GM19324 (cell line): ENCODE results near the gene SUGT1.
"Not testable (repeated sequence)": the region's sequence is repeated elsewhere in the genome, so short reads cannot be mapped to it uniquely, and the experiment has no call there.

Experiments
- ATAC-seq: cut with Tn5 transposase; IDR thresholded peaks from one replicate; pipeline ENCODE4 v1.9.1; 2021; ENCODE audit warnings: mild to moderate bottlenecking, moderate library complexity; ENCODE audit not compliant: unreplicated experiment, low FRiP score

The SUGT1 gene

DNA sequence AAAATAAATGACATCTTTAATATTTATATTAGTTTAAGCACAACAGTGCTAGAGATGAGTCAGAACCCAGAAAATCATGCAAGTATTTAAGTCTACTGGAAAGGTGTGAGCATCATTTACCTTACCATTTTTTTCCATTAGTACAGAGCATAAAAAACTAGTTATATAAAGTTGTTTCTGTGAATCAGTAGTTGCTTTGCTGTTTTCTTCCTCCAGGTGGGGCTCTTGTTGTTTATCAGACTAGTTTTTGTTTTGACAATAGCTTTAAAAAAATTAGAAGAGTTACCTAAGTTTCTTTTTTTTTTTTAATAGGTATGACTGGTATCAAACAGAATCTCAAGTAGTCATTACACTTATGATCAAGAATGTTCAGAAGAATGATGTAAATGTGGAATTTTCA is 12.7 kb downstream of the SUGT1 start:
- ATAC-seq, result no peak

GRCh38 chr13:52669677-52670076 is 17.0 kb downstream of the SUGT1 start:
- ATAC-seq, result no peak

DNA sequence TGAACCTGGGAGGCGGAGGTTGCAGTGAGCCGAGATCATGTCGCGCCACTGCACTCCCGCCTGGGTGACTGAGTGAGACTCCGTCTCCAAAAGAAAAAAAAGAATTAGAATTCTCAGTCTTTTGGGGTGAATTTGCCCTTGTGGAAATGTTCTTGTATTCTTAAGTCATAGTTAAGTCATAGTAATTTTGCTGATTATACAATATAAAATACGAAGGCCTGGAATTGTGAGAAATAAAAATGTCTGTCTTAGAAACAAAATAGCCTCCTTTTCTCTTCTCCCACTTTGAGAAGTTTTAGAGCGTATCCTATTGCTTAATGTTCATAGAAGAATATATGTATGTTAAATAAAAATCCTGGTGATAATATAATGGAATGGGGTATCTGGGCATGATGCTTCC is 18.1 kb downstream of the SUGT1 start:
- ATAC-seq, result no peak

GRCh38 chr13:52673465-52673864 is 20.8 kb downstream of the SUGT1 start:
- no peak for ATAC-seq

DNA sequence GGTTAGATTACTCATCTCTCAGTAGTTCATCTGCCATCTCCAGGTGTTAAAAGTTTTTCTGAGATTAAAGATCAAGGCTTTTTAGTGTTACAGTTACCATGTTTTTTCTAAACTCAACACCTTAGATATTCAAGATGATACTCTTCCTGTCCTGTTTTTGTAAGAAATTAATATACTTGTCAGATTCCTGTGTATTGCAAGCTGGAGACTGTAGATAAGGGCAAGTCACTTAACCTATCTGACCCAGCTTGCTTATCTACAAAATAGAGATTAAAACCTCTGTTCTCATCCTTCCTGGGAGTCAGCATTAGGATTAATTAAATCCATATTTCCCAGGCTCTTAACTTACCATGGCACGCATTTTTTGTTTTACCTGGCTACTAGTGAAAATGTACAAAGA is 25.2 kb downstream of the SUGT1 start:
- no peak for ATAC-seq

DNA sequence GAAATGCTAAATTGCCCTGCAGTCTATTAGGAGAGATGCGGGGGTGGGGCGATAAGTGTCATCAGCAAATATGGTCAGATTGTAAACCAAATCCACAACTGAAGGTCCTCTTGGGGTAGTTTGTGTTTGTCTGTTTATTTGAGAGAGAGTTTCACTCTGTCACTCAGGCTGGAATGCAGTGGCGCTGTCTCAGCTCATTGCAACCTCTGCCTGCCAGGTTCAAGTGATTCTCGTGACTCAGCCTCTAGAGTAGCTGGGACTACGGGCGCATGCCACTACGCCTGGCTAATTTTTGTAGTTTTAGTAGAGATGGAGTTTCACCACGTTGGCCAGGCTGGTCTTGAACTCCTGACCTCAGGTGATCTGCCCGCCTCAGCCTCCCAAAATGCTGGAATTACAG is 33.2 kb downstream of the SUGT1 start:
- not testable (repeated sequence) for ATAC-seq

DNA sequence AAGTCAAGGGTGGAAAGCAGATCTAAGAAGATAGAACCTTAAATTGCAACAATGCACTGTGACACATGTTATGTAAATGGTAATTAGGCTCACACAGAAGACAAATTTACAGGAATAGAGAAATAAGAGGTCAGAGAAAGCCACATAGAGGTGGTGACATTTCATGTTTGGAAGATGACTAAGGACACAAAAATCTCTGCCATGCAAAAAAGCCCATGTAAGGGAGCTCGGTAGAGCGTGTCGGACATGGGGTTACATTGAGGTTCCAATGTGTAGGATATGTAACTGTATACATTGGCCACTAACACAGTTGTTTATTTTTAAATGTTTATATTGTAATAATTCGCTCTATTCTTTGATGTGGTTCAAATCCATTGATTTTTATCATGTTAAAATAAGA is 33.7 kb downstream of the SUGT1 start:
- no peak for ATAC-seq

DNA sequence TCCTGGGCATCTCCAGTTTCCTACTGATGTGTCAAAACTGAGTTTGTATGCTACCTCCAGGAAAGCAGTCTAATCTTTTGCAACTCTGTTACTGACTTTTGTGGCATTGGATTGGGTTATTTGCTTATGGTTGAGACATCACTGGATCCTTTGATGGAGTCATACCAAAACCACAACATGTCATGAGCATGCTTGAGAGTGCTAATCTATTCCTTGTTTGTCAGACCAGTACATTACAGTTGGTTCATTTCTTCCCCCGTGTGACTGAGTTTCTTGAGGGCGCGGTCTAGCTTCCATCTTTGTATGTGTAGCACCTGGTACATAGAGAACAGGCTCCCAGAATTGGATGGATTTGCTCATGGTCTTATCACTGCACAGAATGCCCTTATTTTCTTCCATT is 43.2 kb downstream of the SUGT1 start:
- no peak for ATAC-seq

DNA sequence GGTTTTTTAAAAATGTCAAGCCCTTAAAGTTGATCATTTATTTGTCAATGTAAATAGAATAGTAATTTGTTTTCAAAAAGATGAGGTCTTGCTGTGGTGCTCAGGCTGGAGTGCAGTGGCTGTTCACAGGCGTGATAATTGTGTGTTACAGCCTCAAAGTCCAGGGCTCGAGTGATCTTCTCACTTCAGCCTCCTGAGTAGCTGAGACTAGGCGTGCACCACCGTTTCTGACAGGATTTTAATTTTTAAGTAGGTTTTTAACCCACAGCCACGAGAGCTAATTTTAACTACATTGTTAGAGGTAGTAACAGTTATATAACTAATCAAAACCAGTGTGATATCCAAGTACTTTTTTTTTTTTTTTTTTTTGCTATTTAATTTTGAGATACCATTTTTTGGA is 43.9 kb downstream of the SUGT1 start:
- ATAC-seq, result no peak

GRCh38 chr13:52701728-52702465 is 49.3 kb downstream of the SUGT1 start:
- ATAC-seq, result no peak

- no peak for ATAC-seq
Observed at GRCh38 chr13:52703482-52703881, 50.8 kb downstream of the SUGT1 start.

DNA sequence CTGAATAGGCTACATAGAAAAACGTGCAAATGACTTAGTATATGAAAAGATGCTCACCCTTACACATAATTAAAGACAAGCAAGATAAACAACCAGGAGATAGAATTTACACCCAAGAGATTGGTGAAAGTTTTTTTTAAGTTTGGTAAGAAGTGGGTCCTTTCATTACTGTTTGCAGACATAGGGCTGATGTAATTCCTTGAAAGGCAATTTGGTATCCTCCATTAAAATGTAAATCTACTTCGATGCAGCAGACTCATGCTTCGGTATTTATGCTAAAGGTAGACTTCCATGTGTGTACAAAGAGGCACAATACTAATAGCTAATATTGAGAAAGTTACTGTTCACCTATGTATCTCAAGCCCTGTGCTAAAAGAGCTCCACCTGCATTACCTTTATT is 53.4 kb downstream of the SUGT1 start:
- ATAC-seq, result no peak

GRCh38 chr13:52707375-52707774 is 54.7 kb downstream of the SUGT1 start:
- ATAC-seq, result no peak

DNA sequence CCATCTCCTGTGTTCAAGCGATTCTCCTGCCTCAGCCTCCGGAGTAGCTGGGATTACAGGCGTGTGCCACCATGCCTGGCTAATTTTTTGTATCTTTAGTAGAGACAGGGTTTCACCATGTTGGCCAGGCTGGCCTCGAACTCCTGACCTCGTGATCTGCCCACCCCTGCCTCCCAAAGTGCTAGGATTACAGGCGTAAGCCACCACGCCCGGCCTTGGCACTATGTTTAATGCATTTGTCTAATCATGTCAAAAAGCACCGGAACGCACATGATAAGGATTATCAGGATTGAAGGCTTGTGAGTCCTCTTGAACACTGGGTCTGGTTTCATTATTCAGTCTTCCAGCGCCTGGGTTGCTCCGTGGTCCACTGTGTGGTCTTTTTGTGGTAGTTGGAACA is 55.6 kb downstream of the SUGT1 start:
- ATAC-seq, result not testable (repeated sequence)

GRCh38 chr13:52711286-52711685 is 58.6 kb downstream of the SUGT1 start:
- ATAC-seq, result no peak

DNA sequence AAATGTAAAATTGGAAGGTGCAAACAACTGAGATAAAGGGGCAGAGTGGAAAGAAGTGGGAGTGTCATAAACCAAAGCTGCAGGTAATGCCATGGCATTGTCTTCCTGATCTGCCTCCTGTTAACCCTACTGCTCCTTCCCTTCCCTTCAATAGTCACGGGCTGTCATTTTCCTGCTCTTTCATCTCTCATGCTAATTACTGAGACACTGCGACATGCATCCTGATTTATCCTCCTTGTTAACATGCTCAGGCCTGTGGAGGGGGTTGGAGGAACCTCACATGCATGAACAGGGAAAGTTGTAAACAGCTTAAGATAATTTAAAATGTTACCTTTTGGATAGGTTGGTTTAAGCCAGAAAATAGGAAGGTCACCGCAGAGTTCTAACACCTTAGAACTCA is 59.7 kb downstream of the SUGT1 start:
- no peak for ATAC-seq

GRCh38 chr13:52713894-52714293 is 61.3 kb downstream of the SUGT1 start:
- no peak for ATAC-seq

DNA sequence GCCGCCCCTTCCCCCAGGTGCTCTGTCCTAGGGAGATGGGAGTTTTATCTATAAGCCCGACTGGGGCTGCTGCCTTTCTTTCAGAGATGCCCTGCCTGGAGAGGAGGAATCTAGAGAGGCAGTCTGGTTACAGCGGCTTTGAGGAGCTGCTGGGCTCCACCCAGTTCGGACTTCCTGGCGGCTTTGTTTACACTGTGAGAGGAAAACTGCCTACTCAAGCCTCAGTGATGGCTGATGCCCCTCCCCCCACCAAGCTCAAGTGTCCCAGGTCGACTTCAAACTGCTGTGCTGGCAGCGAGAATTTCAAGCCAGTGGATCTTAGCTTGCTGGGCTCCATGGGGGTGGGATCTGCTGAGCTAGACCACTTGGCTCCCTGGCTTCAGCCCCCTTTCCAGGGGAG is 68.3 kb downstream of the SUGT1 start:
- not testable (repeated sequence) for ATAC-seq

GRCh38 chr13:52721356-52721755 is 68.7 kb downstream of the SUGT1 start:
- ATAC-seq, result not testable (repeated sequence)

DNA sequence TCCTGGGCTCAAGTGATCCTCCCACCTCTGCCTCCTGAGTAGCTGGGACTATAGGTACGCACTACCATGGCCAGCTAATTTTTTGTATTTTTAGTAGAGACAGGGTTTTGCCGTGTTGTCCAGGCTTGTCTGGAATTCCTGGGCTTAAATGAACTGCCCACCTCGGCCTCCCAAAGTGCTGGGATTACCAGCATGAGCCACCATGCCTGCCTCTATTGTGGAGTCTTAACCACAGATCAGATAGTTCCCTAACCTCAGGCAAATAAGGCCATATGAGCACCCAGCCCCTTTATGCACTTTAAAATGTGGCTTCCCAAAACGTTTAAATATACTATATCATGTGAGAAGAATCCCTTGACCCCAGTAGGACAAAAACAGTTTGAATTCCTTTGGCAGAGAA is 70.5 kb downstream of the SUGT1 start:
- ATAC-seq, result no peak

- no peak for ATAC-seq
Observed at GRCh38 chr13:52725302-52725701, 72.7 kb downstream of the SUGT1 start.

DNA sequence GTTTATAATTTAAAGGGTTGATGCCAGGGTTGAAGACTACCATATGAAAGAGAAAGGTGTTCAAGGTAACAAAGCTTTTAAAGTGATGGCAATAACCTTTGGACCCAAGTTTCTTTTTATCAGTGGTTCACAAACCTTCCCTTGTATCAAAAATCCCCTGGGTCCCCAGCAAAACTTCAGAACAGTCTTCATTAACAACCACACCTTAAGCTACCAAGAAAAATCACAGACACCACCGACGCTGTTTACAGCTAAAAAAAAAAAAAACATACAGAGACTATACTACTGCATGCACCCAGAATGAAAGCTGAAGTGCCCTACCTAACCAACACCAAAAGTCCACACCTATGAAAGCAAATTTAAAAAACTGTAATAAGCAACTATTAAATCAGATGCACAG is 73.6 kb downstream of the SUGT1 start:
- no peak for ATAC-seq

DNA sequence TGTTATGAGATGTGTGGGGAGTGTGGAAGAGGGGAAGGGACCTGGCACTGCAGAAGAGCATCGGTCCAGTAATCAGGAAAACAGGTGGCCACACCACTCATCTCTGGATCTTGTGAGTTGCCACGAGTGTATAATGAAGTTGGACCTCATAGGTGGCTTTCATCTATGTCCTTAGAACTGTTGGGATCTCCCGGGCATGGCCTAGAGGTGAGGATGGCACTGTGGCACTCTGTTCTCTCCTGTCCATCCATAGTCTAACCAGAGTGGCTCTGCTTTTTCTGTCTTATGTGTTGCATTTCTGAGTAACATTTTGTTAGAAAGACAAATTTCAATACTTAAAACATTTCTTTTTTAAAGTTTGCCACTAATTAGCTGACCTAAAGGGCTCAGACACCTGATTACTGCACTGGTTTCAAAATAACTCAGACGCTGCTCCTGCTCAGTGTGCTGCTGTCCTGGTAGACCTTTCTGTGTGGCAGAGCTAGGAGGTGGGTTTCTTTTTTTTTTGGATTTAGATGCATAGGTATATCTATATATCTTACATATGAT is 81.5 kb downstream of the SUGT1 start:
- no peak for ATAC-seq
